ENCODE results near the gene BET1.

GRCh38 chr7:94003446-94004023 is 620 bp downstream of the BET1 start:
- TF ChIP-seq CTCF (IDR thresholded peaks at IDR 0.05) (no peak), SMC3 (IDR thresholded peaks at IDR 0.05; ENCODE audit: low read depth, low read length) (no peak), RXRA (IDR thresholded peaks at IDR 0.05; ENCODE audit: borderline replicate concordance, low read depth) (no peak), RAD21 (IDR thresholded peaks at IDR 0.05; ENCODE audit: low read length) (no peak), YY1 (IDR thresholded peaks at IDR 0.05; ENCODE audit: low read depth) (no peak), CHD2 (IDR thresholded peaks at IDR 0.05; ENCODE audit: low read length, partially characterized antibody) (no peak), EZH2phosphoT487 (IDR thresholded peaks at IDR 0.05; ENCODE audit: borderline replicate concordance, low read depth) (no peak), USF2 (IDR thresholded peaks at IDR 0.05; ENCODE audit: borderline replicate concordance, low read depth, low read length) (no peak), TCF12 (IDR thresholded peaks at IDR 0.05) (no peak), RFX5 (IDR thresholded peaks at IDR 0.05; ENCODE audit: low read length) (no peak), JUND (IDR thresholded peaks at IDR 0.05) (no peak), TAF1 (IDR thresholded peaks at IDR 0.05; ENCODE audit: borderline replicate concordance, low read depth, low read length) (no peak)
